ENCODE results near the gene BCL2.
"Not testable (repeated sequence)": the region's sequence is repeated elsewhere in the genome, so short reads cannot be mapped to it uniquely, and the experiment has no call there.

Gene BCL2

DNA sequence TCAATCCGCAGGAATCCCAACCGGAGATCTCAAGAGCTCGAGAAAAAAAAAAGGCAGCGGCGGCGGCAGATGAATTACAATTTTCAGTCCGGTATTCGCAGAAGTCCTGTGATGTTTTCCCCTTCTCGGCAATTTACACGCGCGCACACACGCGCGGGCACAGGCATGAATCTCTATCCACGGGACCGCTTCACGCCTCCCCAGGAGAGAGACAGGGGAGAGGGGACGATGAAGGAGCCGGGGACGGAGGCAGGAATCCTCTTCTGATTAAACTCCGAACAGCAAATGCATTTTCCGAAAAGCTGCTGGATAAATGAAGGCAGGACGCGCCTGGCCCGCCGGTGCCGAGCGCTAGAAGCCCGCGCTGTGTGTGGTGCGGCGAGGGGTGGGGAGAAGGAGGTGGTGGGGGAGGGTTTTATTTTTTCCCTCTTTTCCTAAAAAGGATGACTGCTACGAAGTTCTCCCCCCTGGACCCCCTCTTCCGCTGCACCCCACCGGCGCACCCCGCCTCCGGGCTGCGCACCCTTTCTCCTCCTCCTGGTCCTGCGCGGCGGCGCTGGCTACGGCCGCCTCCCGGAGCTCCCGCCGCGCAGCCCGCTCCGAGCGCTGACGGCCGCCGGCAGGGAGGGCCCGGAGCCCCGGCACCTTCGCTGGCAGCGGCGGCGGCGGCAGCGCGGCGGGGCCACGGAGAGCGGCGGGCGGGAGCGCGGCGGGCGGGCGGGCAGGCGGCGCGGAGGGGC, at the start of gene BCL2:
Gene BCL2, minus strand, starts transcription at position 387 of the 740 bp plus-strand sequence.
- no peak for DNase-seq (ENCODE audit: low read depth)

DNA sequence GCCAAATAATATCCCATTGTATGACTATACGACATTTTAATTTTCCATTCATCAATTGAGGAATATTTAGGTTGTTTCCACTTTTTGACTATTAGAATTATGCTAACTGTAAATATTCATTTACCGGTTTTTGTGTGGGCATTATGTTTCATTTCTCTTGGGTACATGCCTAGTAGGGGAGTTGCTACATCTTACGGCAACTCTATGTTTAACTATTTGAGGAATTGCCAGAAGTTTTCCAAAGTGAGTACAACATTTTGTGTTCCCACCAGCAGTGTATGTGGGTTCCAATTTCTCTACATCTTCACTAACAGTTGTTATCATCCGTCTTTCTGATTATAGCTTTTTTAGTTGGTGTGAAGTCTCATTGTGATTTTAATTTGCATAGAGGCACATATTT, 49.0 kb upstream of the BCL2 start:
- DNase-seq (ENCODE audit: low read depth) = no peak

- peak; percentile 68 for DNase-seq (ENCODE audit: low read depth)
Measured at GRCh38 chr18:63367053-63367953, 47.7 kb upstream of the BCL2 start, which contains the start of gene KDSR. Gene KDSR, minus strand, starts transcription at chr18:63367206. Its CDS starts 88 bp downstream, at chr18:63367118.

DNA sequence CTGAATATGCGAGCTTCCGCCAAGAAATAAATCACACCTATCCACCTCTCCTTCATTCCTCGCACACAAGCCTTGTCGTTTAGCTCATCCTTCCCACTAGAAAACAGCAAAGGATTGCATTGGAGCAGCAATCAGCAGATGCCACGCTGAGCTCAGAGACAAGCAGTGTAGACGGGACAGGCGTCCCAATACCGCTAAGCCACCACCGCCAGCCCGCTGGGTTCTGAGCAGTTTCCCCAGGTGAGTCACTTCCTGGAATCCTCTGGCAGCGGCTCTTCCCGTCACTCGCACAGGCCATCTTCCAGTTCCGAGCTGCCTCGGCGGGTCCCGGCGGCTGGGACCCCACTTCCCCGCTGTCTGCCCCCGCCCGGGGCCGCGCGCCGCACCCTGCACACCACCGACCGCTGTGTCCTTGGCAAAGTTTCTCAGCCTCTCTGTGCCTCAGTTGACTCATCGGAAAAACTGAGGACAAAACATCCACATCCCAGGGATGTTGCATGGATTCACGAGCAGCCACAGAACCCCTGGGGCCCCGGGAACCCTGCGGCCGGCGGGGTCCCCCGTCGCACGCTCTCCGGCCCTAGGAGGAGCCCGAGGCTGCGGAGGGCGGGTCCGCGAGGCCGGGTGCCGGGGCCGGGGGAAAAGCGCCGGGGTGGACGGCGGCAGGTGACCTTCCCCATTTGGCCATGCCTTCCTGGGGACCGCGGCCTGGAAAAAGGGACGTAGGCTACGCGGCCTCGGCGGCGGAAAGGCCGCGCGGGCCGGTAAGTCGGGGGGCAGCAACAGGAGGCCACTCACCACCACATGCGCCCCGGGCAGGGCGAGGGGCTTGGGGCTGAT, 46.9 kb upstream of the BCL2 start:
- DNase-seq (ENCODE audit: low read depth) = peak; percentile 72

DNA sequence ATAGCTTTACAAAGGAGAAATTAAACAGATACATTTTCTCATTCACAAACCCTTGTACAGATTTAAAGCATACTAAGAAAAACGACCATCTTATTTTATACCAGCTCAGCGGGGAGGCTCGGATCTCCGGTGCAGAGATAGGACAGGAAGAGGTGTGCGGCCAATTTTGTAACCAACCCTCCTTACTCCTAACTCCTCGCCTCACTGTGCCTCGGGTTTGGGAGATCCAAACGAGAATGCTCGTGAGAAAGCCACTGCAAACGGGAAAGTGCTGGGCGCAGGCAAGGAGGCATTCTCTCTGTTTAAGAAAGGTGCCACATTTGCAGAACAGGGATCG, 46.3 kb upstream of the BCL2 start:
- no peak for DNase-seq (ENCODE audit: low read depth)

DNA sequence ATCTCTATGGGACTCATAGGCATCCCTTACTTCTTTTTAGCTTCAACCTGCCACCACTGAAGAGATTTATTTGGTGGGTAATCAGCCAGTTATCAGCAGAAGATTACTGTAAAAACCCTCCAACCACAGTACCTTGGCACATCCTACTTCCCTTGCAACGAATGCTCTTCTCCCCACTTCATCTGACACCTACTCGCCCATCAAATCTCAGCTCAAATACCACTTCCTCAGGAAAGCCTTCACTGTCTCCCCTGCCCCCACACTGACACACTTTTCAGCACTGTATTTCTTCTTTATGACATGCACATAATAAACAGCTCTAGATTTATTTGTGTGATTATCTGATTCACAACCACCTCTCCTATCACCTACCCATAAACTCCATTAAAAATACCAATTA, 44.4 kb upstream of the BCL2 start:
- peak; percentile 59 for DNase-seq (ENCODE audit: low read depth)

DNA sequence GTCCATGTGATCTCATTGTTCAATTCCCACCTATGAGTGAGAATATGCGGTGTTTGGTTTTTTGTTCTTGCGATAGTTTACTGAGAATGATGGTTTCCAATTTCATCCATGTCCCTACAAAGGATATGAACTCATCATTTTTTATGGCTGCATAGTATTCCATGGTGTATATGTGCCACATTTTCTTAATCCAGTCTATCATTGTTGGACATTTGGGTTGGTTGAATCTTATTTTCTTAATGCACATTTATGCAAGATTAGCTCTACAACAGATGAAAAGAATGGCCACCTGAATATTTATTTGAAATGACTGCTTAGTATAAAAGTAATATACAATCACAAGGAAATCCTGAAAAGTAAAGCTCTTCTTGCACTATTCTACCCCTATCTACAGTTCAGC, 43.9 kb upstream of the BCL2 start:
- not testable (repeated sequence) for DNase-seq (ENCODE audit: low read depth)

DNA sequence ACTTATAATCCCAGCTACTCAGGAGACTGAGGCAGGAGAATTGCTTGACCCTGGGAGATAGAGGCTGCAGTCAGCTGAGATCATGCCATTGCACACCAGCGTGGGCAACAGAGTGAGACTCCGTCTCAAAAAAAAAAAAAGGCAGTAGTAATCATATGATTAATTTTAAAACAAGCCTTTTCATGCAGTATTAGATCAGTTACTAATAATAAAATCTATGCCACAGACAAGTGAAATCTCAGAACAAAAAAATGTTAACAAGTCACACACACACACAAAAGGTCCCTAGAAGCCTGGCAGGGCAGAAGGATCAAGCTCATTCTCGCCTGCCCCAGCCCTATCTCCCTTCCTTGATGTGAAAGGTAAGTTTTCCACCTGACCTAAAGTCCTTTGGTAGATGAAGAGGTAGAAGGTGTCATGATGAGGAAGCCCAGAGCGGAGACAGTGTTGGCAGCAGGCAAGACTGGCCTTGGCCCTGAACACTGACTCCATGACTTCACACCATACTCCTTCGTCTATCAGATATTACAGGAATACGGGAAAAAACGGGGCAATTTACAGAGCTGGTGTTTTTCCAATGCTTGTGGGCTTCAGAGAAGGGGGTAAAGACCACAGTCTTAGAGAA, 36.8 kb upstream of the BCL2 start:
- DNase-seq (ENCODE audit: low read depth) = no peak

DNA sequence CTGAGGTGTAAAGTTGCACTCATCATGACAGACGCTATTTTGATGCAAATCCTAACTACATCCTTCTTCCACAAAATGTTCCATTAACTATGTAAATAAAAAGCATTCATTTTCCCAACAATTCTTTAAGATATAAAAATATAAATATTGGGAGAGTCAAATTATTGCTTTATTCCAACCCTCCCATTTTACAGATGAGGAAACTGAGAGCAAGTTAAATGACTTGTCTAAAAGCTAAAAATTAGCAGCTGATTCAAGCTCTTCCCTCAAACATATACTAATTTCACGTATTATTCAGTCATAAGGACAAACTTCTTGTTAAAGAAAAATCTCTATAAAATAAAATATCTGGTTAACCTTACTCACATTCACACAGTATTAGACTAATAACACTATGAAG, 30.7 kb upstream of the BCL2 start:
- no peak for DNase-seq (ENCODE audit: low read depth)

GRCh38 chr18:63348508-63349136, 29.1 kb upstream of the BCL2 start:
- no peak for DNase-seq (ENCODE audit: low read depth)

DNA sequence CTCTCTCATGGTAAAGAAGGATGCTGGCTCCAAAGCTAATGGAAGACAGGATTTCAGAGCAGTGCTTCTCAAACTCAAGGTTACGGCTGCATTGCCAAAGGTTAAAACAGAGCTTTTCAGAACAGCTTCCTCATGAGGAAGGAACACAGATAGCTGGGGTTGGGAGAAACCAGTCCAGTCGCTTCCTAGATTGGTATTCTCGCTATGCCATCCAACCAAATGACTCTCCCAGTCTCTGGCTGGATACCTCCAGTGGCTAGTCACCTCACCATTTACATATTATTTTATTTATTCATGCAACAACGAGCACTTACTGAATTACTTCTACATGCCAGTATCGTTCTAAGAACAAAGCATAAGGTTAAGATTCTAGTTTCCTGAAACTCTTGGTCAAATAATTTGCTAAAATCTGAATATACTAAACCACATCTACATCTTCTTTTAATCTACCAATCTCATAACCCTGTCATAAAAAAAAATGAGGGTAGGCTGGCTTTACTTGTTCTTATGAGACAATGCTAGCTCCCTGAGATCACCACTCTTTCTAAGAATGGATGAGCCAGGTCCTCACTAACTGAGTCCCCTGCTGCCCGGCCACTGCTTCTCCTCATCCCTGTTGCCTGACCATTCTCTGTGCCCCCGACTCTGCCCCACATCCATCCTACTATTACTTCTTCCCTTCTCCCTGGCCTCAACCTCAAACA, 27.1 kb upstream of the BCL2 start:
- no peak for DNase-seq (ENCODE audit: low read depth)

- DNase-seq (ENCODE audit: low read depth) = no peak
Measured at GRCh38 chr18:63346031-63346430, 26.5 kb upstream of the BCL2 start.

- no peak for DNase-seq (ENCODE audit: low read depth)
Measured at GRCh38 chr18:63344918-63345317, 25.3 kb upstream of the BCL2 start.

GRCh38 chr18:63344263-63344662, 24.7 kb upstream of the BCL2 start:
- no peak for DNase-seq (ENCODE audit: low read depth)

DNA sequence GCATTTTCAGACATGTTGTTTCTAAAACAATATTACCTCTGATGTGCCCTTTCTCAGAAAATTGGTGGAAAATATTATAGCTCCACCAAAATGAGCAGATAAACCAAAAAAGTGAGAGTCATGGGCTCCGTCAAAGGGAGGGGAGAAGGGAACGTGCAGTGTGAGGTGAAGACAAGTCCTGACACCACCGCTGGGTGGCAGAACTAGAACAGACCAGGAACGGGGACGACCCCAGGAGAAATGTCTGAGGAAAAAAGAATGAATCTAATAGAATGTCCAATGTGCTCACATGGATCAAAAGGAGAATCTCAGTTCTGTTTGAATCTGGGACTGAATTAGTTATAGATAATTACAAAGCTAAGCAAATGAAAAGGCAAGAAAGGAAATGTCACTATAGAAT, 22.6 kb upstream of the BCL2 start:
- no peak for DNase-seq (ENCODE audit: low read depth)

GRCh38 chr18:63339920-63340484, 20.4 kb upstream of the BCL2 start:
- no peak for DNase-seq (ENCODE audit: low read depth)

DNA sequence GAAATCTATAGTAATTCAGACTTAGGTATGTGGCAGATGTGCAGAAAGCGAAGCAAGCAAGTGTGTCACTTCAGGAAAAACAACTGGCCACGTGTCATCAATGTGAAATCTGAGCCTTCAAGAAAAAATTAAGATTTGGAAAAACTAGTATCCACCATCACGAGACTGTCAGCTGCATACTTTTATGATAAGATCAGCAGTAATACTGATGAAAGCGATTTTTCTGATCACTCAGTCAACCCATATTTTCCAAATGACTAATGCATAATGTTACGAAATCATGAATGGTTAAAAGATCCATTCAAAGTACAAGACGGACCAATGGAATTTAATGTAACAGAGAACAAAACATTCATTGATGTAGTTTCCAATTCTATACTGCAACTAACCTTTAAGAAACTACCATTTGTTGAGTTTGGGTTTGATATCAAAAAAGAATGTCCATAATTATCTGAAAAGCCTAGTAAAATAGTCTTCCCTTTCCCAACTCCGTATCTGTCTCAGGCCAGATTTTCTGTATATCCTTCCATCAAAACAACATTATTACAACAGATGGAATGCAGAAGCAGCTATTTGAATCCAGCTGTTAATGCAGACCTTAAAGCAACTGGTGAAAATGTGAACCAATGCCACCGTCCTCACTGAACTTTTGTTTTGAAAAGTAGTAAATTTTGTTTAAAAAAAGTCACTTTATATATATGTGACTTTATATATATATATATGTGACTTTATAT, 17.0 kb upstream of the BCL2 start:
- no peak for DNase-seq (ENCODE audit: low read depth)

DNA sequence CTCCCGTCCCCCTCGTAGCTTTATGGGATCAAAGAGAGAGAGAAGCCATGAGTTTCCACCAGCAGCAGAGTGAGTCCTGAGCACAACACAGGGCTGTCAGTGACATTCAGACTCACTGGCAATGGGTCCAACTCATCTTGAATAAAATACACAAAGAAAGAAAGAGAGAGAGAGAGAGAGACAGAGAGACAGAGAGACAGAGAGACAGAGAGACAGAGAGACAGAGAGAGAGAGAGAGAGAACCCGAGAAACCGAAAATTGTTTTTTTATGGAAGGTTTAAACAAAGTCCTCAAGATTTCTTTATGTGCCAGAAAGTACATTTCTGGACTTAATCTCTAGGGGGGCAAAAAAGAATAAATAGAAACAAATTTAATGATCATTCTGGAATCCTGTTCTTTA, 11.5 kb upstream of the BCL2 start:
- no peak for DNase-seq (ENCODE audit: low read depth)

DNA sequence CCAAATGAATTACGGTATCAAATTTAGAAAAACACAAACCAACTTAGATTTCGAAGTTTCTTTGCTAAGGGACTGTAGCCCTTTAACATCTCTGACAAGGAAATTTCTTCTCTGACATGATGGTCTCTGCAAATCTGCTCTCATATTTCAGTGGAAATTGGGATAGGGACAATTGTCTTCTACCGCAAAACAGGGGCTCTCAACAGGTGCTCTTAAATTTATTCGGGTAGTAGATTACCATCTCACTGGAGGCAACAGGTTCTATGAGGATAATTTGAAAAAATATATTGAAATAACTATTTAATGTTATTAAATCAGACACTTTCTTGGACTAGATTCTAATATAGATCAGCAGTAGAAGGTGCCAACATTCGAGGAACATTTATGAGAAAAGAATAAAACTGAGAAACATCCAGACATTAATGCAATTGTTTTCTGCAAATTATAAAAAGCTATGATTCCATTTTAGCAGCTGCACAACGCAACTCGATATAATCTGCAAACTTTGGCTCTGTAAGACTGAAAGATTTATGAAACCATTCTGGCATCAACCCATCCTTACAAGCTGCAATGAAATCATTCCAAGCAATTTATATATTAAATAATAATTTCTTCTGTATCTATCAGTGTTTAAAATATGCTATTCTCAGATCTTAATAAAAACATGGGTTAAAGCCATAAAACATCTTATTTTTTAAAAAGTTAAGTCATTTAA, 10.0 kb upstream of the BCL2 start:
- DNase-seq (ENCODE audit: low read depth) = no peak
